ENCODE measurements around the gene VCPKMT.

DNA sequence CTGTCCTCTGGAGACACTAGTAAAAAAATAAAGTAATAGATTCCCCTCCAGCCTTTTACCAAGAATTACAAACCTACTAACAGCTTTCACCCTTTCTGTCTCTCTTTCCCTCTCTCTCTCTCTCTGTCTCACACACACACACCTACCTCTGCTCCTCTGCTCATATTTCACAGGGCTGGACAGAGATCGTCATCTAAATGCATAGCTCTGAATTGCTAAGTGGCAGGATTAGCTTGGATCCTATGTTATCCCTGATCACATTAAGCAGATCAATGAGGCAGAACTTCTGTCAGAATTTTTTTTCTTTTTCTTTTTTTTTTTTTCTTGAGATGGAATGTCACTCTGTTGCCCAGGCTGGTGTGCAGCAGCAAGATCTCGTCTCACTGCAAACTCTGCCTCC, 22.9 kb downstream of the VCPKMT start:
- TF ChIP-seq MYC (IDR thresholded peaks at IDR 0.05; ENCODE audit: borderline replicate concordance, low read length) (no peak), HOXB5 (CRISPR knock-in tag; IDR thresholded peaks at IDR 0.05) (no peak), POLR2A (IDR thresholded peaks at IDR 0.05; ENCODE audit: low read length) (no peak), TP53 (CRISPR knock-in tag; IDR thresholded peaks at IDR 0.05) (no peak), RFX5 (IDR thresholded peaks at IDR 0.05) (no peak)
- TF ChIP-seq, protein P1, sequence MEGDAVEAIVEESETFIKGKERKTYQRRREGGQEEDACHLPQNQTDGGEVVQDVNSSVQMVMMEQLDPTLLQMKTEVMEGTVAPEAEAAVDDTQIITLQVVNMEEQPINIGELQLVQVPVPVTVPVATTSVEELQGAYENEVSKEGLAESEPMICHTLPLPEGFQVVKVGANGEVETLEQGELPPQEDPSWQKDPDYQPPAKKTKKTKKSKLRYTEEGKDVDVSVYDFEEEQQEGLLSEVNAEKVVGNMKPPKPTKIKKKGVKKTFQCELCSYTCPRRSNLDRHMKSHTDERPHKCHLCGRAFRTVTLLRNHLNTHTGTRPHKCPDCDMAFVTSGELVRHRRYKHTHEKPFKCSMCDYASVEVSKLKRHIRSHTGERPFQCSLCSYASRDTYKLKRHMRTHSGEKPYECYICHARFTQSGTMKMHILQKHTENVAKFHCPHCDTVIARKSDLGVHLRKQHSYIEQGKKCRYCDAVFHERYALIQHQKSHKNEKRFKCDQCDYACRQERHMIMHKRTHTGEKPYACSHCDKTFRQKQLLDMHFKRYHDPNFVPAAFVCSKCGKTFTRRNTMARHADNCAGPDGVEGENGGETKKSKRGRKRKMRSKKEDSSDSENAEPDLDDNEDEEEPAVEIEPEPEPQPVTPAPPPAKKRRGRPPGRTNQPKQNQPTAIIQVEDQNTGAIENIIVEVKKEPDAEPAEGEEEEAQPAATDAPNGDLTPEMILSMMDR (IDR thresholded peaks at IDR 0.05): no peak

All from A549 (cell line).